Fibroblast of villous mesenchyme (primary cell): ENCODE results near the gene CASKIN1. TPM values are rescaled to one million over a fixed set of nuclear protein-coding genes. Genes with fewer than 3 reads are reported as not detected.
A peak's percentile ranks its signal among the peaks of the same experiment; 100 is the strongest.

Experiments used
- DNase-seq: peaks from one replicate; pipeline ENCODE4 v3.0.0-alpha.2; 2010; ENCODE audit warnings: low read depth
- H3K4me3 ChIP-seq: 2 replicates; pipeline ENCODE4 v1.5.1; 2011; ENCODE audit warnings: low read depth, mild to moderate bottlenecking, low read length
- CTCF ChIP-seq: IDR thresholded peaks from 2 replicates; pipeline ENCODE4 v1.5.1; 2012; ENCODE audit warnings: low read depth, mild to moderate bottlenecking, low read length; ENCODE audit not compliant: insufficient read depth
- total RNA-seq: library from RNA; depleted of rRNA; stranded (reverse); fragments of >200 nt; gene quantifications from 2 replicates; pipeline ENCODE4 v1.2.3, GENCODE V29; 2012

The CASKIN1 gene
- total RNA-seq, 1 donor: 0.86 TPM

- DNase-seq: no peak
- no peak overlapping the region for H3K4me3 ChIP-seq
These were observed 1.9 kb upstream of the CASKIN1 start for GRCh38 chr16:2198283-2198682.

DNA sequence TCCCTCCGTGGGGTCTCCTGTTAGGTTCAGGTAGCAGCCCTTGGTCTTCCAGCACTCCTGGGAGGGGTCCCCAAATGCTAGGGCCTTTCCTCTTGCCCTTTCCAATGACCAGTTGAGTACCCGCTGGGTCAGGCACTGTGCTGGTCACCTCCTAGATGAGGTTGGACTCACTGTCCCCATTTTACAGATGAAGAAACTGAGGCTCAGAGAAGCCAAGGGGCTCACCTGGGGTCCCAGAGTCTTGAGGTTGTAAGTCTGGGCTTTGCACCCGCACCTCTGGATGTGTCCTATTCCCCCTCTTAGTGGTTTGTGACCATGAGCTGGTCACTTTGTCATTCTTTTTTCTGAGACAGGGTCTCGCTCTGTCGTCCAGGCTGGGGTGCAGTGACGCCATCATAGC lies 1.4 kb upstream of the CASKIN1 start:
- no peak for TF ChIP-seq CTCF
- DNase-seq: no peak
- no peak overlapping the region for H3K4me3 ChIP-seq

More at GRCh38 chr16:2198283-2198682, 1.9 kb upstream of the CASKIN1 start:
- no peak for TF ChIP-seq CTCF

- no peak overlapping the region for H3K4me3 ChIP-seq
- no peak for DNase-seq
- no peak for TF ChIP-seq CTCF
These were observed 641 bp upstream of the CASKIN1 start for GRCh38 chr16:2196981-2197511.

DNA sequence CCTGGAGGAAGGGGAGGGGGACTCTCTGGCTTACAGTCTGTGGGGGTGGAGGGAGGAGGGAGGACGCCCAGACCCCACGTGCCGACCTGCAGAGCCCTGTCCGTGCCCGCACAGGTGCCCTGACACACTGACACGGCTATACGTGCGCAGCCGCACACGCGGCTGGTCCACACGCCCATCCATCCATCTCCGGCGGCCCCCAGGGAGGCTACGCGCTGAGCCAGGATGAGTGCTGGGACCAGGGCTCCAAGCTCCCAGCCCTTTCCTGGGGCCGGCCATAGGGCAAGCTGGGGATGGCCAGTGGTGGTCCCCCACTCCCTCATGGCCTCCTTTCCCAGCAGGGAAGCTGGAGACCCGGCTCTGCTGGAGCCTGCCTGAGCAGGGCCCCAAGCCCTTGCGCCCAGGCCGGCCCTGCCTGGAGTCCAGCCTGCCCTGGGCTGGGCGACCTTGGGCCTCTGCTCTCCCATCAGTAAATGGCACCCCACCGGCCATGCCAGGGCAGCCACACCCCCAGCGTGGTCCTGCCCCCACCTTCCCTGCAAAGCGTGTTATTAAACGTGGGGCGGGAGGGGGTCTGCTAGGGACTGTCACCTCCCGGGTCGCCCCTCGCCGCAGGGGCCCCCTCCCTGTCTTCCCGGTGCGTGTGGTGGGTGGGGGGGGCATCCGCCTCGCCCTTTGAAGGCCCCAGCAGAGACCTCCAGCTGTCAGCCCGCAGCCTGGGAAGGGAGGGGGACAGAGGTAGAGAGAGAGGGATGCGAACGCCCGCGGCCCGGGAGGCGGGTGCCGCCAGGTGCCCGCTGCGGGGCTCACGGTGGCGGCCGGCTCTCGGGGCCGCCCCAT lies 863 bp downstream of the CASKIN1 start:
- DNase-seq: no peak
- no peak for TF ChIP-seq CTCF
- peak overlapping the region; percentile 40 for H3K4me3 ChIP-seq

- DNase-seq: peak; percentile 35
- TF ChIP-seq CTCF: peak; percentile 42
- H3K4me3 ChIP-seq: no peak overlapping the region
These were observed 1.5 kb downstream of the CASKIN1 start for GRCh38 chr16:2194852-2195321.

- no peak for TF ChIP-seq CTCF
- no peak overlapping the region for H3K4me3 ChIP-seq
- DNase-seq: peak; percentile 12
These were observed 2.1 kb downstream of the CASKIN1 start for GRCh38 chr16:2194166-2194834.
